Measurements from ENCODE around the gene WDR7.

- TF ChIP-seq CTCF (IDR thresholded peaks at IDR 0.05) (no peak), POLR2A (IDR thresholded peaks at IDR 0.05) (no peak)
These were observed 256.6 kb downstream of the WDR7 start for GRCh38 chr18:56907771-56908170.
